RCC 7860 (cell line): ENCODE data around the gene AGPAT4.
A peak's percentile ranks its signal among the peaks of the same experiment; 100 is the strongest.
"Not testable (repeated sequence)": the region's sequence is repeated elsewhere in the genome, so short reads cannot be mapped to it uniquely, and the experiment has no call there.

ENCODE experiments used
- DNase-seq: peaks from one replicate; pipeline ENCODE4 v3.0.0-alpha.2; 2015; ENCODE audit warnings: low spot score
- FAIRE-seq: peaks from 2 replicates; lab custom pipeline; 2012; peaks lifted over from hg19 to GRCh38; lab: Jason Lieb, UNC

AGPAT4 gene

DNA sequence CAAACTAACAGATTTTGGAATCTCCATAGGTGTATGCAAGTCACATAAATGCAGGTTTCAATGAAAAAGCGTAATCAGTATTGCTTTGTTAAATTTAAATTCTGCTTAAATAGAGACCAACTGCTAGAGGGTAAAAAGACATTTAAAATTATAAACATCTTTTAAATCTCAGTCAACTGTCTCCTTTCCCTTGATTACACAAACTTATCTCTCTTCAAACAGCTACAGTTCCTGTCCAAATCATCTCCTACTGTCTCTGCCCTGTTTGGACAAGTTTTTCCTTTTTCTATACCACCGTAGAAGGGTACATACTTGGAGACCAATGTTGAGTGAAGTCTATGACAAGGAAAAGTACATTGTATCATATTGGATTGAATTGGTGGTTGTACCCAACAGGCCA lies 43.5 kb downstream of the AGPAT4 start:
- DNase-seq (no peak), FAIRE-seq (no peak)

DNA sequence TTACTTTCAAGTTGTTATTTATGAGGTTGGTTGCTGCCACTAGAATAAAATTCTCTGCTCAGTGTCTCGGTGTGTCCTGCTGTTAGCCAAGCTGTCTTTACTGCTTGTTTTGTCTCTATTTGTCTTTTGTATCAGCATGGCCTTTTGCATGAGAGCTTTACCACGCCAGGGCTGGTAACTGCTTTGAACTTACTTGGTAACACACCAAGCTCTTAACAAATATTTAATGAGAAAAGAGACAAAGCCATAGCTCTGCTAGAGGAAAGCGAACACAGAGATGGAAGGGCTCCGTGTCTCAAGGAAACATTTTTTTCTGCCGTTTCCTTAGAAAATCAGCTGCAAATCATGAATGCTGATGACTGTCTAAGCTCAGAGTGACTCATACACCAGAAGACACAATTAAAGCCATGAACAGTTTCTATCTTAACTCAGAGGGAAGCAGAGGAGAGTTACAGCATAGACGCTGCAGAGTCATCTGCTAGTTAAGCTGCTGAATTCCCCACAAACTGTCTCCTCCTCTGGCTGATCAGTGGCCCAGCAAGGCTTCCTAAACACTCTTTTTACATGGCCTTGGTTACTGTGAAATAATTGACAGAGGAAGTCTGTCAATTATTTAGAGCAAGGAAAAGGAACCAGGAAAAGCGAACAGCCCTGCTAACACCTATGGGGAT lies 44.8 kb downstream of the AGPAT4 start:
- FAIRE-seq, result peak; percentile 96
- DNase-seq, result peak; percentile 93

DNA sequence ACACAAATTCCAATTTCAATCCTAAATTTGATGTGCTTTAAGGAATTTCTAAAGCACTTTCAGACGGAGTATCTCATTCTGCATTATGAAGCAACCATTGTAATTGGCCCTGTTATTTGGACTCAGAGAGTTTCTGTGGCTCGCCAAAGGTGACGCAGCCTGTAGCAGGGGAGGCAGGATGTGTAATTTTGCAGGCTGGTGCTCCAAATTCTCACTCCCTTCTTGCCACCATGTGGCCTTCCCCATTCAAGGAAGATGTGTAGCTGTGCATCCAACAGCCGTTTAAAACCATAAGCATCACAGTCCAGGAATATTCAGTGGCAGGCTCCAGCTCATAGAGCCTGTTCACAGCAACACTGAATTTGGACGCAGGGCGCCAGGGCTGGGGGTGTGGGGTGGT lies 45.8 kb downstream of the AGPAT4 start:
- no peak for FAIRE-seq

DNA sequence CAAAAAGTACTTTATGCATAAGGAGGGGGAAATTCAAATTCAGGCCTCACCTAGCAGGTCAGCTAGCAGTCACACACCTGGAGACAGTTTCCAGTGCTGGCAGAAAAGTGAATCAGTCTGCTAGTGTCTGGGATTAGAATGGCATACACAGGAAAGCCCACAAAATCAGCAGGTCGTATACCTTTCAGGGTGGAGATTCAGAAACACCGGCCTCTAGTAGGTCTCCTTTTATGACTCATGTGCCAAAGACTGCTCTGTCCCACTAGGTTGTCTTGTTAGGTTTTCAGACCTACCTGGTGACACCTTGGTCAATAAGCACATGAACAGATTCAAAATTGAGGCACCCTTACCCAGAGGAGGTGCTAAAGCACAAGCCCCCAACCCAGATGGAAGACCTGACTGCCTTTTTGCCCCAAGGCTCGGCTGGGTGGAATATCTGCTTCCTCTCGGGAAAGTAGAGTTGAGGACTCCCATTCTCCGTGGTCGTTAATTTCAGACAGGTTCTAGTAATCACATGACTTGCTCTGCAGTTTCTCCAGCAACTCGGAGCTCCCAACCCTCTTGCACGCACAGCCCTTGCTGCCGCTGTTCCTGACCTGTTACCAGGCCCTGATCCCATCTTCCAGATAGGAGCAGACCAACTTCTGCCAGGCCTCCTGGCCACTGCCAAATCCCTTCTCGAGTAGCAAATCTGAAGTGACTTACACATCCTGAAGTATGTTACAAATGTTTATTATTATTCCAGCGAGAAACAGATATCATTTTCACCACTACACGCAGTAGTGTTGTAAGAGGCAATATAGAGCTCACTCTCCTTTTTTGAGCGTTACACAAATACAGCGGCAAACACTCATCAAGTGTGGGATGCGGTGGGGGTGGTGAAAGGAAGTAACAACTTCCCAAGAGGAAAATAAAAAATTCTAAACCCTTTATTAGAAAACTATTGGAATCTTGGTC lies 46.6 kb downstream of the AGPAT4 start:
- FAIRE-seq (no peak), DNase-seq (no peak)

More for the DNA sequence above, 45.8 kb downstream of the AGPAT4 start:
- no peak for DNase-seq

DNA sequence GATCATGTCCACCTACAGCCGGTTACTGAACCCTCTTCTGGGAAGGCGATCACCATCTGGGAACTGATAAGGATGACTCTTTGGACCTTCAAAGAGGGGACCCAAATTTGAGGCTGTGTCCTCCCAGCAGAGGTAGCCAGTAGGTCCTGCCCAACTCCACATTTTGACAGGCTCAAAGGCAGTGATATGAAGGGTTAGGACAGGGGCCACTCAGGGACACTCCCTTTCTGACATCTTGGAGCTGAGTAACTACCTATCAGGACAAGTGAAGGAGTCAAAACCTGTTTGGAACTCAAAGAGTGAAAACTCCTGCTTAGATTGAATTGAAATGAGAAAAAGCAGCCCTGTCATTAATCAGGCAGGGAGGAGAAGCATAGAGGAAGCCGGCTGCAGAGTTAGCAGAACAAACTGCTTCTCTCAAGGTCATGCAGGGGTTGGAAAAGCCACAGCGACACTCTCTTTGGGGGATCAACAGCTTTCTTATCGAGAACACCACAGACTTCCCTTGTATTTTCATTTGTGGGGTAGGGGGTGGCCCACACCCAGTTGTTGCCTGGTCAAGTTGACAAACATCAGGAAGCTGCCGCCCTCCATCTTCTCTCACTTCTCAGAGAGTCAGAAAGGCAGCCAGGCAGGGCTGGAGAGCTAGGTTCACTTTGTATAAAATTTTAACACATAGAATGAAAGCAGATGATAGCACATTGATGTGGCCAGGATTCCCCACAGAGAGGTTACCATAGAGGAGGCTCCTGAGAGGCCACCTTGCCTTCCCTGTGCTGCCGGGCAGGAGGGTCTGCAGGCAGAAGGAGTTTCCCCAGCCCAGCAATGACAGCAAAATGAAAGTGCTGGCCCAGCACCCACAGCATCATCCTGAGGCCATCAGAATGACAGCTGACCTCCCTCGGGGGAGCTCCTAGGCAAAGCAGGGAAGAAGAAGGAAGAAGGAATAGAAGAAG lies 47.6 kb downstream of the AGPAT4 start:
- FAIRE-seq (no peak), DNase-seq (no peak)

DNA sequence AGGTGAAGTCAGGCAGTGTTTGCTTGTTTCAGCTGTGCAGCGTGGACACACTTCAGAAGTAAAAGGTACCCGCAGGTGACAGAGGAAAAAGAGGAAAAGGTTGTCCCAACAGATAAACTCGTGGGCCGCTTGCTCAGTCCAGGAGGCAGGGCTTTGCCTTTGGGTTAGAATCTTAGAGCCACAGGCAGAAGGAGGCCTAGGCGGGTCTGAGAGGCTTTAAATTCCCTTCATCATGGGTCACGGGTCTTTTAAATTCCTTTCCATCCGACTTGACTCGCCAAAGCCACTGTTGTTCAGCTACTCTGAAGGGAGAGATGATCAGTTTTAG lies 48.2 kb downstream of the AGPAT4 start:
- DNase-seq, result no peak
- FAIRE-seq, result no peak

DNA sequence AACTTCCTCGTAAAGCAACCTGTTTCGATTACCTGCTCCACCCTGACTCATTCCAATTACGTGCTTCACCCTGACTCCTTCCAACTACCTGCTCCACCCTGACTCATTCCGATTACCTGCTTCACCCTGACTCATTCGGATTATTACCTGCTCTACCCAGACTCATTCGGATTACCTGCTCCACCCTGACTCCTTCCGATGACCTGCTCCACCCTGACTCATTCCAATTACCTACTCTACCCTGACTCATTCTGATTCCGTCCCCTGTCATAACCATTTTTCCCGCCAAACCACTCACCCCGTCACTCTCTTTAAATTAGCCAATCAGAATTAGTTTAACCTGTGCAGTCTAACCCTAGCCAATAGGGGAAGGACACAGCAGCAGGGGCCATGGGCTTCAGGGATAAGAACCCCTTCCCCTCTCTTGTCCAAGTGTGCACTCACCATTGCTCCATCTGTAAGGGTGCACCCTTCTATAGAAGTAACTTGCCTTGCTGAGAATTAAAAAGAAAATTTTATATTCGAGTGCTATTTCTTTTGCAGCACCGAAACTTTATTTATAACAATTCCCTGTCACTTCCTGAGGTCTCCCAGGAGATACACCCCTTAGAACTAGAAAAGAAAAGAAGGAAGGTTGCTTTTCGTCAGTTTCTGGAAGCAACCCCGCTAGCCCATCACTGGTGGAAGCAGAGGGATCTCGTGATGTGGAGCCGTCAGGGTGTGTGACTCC lies 48.7 kb downstream of the AGPAT4 start:
- peak; percentile 39 for DNase-seq
- not testable (repeated sequence) for FAIRE-seq

DNA sequence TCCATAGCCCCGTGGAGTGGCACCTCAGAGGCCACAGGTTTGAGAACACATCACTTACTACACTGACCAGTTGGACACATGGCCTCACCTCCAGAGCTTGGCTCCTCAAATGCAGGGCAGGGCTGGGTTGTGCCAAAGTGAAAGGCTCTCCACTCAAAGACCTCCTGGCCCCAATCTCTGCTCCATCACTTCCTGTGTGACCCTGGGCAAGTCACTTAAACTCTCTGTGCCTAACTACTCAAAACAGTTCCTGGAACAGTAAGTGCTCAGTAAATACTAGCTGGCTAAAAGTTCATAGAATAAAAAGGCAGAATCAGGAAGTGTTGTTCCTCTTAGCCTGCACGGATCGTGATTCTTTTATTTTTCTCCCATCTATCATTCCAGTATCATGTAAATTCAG lies 50.2 kb downstream of the AGPAT4 start:
- FAIRE-seq (no peak), DNase-seq (no peak)

DNA sequence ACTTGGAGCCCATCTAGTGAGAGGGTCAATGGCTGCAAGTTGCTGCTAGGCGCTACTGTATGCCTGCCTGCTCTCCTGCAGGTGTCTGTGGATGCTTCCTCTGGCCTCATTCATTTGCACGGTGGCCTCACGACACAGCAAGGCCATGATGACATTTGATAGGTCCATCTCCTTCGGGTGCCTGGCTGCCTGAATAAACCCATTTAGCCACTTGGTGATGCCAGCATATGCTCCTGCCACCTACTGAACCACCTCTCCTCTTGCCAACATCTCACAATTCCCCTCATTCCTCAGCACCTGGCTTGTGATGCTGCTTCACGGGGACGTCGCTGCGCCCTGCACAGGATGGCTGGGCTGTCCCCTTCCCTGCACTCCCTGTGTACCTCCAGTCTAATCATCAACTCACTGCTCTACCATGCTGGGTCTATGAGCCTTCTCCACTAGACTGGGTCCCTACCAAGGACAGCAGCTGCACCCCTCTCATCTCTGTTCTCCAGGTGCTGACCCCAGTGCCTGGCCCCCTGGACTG lies 51.1 kb downstream of the AGPAT4 start:
- FAIRE-seq (no peak), DNase-seq (no peak)

DNA sequence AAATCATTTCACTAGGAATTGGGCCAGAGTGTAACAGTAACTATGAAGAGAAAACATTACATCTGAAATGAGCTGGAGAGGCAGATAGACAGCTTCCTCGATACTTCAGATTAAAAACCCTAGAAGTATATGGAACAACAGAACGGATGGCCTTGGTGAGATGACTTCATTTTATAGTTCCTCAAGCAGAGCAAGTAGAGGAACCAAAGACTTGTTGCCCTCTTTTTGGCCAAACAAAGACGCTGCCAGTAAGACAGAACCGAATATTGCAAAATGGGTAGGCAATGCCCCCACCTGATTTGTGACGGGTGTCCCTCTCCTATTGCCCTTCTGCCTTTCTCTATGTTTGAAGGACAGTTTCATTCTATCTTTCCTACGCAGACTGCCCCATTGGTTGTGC lies 53.5 kb downstream of the AGPAT4 start:
- DNase-seq (no peak), FAIRE-seq (no peak)

DNA sequence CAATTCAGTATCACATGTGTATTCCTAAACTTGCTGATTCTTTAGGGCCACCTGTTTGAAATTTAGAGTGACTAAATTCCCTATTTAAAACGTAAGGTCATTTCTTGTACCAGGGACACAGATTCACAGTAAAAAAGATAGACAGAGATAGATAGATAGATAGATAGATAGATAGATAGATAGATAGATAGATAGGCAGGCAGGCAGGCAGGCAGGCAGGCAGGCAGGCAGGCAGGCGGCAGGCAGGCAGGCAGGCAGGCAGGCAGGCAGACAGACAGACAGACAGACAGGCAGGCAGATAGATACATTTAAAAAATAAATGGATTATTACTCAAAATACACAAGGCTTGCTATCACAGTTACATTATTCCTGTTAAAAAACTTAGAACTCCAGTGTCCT lies 54.2 kb downstream of the AGPAT4 start:
- DNase-seq, result no peak
- FAIRE-seq, result no peak

DNA sequence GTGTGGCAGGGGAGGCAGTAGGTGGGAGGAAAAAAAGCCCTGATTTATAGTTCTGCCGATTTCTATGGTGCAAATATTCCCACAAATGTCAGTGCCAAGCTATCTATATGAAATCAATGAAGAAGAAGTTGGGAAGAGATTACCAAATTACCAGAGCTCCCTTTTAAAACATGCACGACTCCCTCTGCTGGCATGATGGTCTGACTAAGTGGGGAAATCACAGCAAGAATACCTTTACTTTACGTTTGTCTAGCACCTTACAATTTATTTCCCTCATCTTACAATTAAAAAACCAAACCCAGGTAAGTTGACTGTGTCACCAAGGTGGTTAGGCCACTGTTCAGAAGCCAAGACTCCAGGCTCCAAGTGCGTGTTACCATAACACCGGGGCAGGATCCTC lies 55.6 kb downstream of the AGPAT4 start:
- FAIRE-seq (no peak), DNase-seq (no peak)

DNA sequence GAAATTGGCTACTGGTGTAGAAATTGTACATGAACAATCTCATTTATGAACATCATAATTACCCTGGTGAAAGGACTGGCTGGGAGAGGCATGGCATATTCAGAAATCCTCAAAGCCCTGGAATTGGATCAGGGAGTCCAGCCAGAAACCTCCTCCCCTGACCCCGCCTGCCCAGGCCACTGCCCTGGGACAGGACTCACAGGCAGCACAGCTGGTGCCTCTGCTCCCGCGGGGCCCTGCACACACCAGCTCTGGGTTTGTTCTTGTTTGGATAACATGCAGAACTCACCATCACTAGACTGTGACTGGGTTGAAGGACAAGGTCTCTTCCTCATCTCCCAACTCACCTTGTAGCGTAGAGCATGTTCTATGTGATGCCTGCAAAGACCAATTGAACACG lies 56.2 kb downstream of the AGPAT4 start:
- FAIRE-seq (no peak), DNase-seq (no peak)

DNA sequence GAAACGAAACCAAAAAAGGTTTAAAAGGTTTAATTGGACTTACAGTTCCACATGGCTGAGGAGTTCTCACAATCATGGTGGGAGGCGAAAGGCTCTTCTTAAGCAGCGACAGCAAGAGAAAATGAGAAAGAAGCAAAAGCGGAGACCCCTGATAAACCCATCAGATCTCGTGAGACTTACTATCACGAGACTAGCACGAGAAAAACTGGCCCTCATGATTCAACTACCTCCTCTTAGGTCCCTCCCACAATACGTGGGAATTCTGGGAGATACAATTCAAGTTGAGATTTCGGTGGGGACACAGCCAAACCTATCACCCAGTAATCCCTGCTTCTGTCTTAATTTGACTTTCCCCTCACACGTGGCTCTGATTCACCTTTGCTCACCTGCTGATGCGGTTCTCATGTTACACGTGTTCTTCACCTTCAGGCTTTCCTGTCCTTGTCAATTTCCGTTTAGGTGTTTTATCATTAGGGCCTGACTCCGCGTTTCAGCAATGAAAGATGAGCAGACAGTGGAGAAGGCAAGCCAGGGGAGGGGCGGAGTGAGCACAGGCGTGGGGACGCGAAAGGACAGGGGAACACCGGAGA lies 57.1 kb downstream of the AGPAT4 start:
- DNase-seq (no peak), FAIRE-seq (no peak)

DNA sequence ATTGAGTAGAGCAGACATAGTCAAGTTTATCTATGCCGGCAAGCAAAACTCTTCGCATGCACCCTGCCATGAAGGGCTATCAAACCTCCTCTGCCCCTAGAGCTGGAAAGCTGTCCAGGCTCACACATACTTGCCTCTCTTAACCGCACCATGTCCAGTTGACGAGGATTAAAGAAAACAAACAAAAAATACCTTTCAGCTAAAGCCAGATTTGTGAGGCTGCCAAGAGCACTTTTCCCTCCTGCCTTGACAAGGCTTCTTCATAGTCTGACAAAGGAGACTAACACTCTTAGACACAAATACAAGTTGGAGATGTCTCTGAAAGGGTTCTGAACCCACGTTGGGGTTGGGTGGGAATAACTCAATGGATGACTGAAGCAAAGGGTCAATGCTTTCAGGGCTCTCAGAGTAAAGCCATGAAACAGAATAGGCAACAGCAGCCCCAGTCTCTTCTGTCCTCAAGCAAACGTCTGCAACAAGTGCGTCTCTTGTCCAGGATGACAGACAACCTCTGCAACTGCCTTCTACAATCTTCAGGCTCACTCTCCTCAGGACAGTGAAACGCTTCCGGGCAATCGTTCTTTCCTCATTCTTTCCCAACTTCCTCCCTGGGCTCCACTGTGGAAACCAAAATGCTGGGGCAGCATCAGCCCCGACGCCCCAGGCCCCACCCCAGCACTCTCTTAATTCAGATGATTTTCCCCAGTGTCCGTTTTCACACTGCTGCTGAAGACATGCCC lies 57.8 kb downstream of the AGPAT4 start:
- no peak for FAIRE-seq
- no peak for DNase-seq

DNA sequence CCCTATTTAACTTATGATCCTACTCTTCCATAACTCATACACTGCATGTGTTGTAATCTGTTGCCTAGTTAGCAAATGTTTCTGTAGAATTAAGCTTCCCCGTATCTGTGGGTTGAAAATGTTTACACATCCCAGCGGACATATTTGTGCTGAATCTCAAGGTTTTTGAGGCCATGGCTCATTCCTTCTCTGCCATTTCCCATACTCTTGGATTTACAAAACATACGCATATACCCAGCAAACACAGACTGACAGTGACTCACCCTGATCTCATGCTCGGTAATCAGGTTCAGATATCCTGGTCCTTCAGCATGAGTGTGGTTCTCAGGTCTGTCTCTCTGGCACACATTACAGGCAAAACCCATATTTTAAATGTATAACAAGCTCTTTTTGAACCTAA lies 58.7 kb downstream of the AGPAT4 start:
- FAIRE-seq, result peak; percentile 30
- DNase-seq, result peak; percentile 70

DNA sequence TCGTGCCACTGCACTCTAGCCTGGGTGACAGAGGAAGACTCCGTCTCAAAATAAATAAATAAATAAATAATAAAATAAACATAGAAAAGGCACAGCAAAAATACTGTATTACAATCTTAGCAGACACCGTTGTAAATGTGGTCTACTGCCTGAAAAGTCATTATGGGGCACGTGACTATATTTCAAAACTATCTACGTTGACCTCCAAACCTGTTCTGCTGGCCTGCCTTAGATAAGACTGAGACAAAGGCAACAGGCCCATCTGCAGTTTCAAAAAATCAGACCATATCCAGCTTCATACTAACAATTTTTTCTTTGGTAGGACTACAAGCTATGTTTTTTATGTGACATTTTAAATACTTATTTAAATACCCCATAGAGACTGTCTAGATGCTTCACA lies 59.1 kb downstream of the AGPAT4 start:
- FAIRE-seq, result no peak
- DNase-seq, result no peak

DNA sequence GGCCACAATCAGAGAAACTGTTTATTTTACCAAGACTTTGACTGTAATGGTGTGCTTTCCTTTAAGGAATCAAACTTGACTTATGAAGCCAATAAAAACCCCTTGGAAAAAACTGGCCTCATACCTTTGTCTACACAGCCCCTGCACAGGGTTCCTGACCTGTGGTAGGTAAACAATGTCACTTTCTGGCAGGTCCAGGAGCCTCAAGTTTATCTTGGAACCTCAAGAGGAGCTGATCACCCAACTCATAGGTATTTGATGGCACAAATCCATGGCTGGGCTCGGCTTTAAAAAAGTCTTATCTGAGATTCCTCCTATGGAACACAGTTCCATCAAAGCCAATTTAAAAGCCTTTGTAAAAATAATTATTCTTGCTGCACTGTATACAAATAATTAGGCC lies 61.0 kb downstream of the AGPAT4 start:
- FAIRE-seq, result no peak
- no peak for DNase-seq

DNA sequence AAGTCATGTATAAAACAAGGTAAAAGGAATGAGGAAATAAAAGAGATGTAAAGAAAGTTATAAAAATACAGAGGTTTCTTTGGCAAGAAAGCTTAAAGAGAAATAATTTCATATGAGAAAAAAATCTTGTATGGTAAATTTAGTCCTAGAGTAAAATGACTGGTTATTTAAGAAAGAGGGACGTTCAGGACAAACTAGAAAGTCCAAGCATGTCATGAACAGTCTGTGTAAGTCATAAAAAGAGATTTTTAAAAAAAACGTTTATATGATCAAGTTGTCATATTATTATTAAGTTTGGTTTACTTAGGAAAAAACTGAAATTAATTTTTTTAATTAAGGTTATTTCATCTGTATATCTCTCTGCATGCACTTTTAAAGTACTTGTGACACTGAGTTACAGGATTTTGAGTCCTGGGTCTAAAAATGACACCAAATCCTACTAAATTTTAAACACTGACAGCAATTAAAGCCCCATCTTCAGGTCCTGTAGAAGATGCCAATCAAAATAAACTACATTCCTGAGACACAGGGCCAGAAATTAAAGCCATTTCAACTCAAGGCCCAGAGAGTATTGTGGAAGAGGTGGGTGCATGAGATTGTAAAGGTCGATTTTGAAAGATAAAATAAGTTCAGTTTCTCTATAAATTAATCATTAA lies 62.4 kb downstream of the AGPAT4 start:
- FAIRE-seq (no peak), DNase-seq (peak; percentile 7)
